Heart left ventricle (tissue), 13 donors: ENCODE measurements around the gene NR4A1.

ENCODE experiments used
- CTCF ChIP-seq, 12 donors: fragments of 200-600 bp; sonication (generic) in 4 of 12; IDR thresholded peaks; one replicate each; pipeline versions ENCODE4 v1.5.0 to v1.8.0; 2018 to 2022; ENCODE audit warnings: antibody characterized with exemption in 12 of 12, mild to moderate bottlenecking in 5 of 12
- POLR2A ChIP-seq, 2 donors: fragments of 450-650 bp; IDR thresholded peaks; one replicate each; pipeline ENCODE4 v1.6.1; 2017; ENCODE audit warnings: antibody characterized with exemption in 2 of 2, mild to moderate bottlenecking in 2 of 2, moderate library complexity in 2 of 2
- donor health status: ischemic (EF 13 %, LVEDD 7.1; RV severe dilation, severe dysfunction).
- donor health status: DM: no; HTN: yes; CAD: no.
- donor health status: DM: no; HTN: no; CAD: no.
- donor health status: ischemic (EF 25% LVEDD 6.9; RV normal size, moderate dysfunction).
- donor health status: ischemic (EF 25% LVEDD 5.7; RV mildly dilated, moderate dysfunction).
- donor health status: ischemic (EF 35%, LVEDD 5.7; RV mildly dilated, moderate dysfunction).
- donor health status: nonischemic (EF 11% LVEDD 7.7; RV severe dilation, severe dysfunction).
- donor health status: DM: yes; HTN: yes; CAD: no.
- donor health status: PGD.
- donor health status: ischemic (EF 29% LVEDD 5.4; RV normal size, mild dysfunction).
- donor health status: nonischemic (EF 23%, LVEDD 6.1; RV moderate dilation, normal function).

DNA sequence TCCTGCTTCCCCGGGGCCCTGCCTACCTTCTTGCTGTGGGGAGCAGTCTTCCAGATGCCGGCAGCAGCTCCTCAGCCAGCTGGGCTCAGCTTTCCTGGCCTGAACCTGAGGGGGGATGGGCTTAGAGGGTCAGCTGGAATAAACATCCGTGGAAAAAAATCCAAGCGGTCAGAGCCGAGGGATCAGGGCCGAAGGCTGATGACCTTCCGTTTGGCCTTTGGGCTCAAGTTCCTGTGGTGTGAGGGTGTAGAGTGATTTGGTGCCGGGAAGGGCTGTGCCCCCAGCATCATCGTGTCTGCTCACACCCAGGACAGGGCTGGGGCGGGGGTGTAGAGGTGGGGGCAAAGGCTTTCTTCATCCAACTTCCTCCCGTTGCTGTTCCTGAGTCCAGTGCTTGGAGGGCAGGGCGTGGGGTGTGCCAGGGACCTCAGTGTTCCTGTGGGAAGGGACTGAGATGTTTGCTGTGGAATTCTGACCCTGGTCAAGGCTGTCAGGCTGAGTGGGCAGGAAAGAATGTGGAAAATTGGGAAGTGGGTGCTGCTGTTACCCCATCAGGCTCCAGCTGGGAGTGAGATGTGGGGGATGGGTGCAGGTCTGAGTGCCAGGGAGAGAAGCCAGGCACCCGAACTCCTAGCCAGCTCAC, 30.9 kb downstream of the NR4A1 start:
- TF ChIP-seq CTCF (IDR thresholded peaks at IDR 0.05) (no peak), POLR2A (IDR thresholded peaks at IDR 0.05) (no peak)
